Activated T-helper 9 cell treated with anti-CD3 and anti-CD28 coated beads, Interleukin-2, amount 50 U/mL, for 16 hours (primary cell): ENCODE measurements around the gene SPRED1.

Experiments
- DNase-seq: peaks from one replicate; pipeline ENCODE4 v3.0.0-alpha.2; 2020; ENCODE audit warnings: low read depth

The SPRED1 gene

DNA sequence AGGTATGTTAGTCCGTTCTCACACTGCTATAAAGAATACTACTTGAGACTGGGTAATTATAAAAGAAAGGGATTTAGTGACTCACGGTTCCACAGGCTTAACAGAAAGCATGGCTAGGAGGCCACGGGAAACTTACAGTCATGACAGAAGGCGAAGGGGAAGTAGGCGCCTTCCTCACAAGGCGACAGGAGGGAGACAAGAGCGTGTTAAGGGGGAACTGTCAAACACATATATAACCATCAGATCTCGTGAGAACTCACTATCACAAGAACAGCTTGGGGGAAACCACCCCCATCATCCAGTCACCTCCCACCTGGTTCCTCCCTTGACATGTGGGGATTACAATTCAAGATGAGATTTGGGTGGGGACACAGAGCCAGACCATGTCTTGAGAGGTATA, 30.4 kb downstream of the SPRED1 start:
- no peak for DNase-seq

DNA sequence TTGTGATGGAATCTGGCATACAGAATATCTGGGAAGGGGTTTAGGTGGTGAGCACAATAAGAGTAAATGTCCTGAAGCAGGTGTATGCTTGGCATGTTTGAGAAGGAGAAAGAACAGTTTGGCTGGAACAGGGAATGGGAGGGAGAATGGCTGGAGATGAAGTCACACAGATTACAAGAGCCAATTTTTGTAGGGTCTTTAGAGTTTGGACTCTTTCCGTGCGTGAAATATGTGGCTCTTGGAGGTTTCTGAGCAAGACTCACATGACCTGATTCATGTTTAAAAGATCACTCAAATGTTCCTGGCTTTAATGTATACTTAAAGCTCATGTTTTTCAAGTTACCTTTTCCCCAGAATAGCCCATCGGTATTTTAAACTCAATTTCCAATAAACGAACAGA, 32.8 kb downstream of the SPRED1 start:
- DNase-seq: no peak

DNA sequence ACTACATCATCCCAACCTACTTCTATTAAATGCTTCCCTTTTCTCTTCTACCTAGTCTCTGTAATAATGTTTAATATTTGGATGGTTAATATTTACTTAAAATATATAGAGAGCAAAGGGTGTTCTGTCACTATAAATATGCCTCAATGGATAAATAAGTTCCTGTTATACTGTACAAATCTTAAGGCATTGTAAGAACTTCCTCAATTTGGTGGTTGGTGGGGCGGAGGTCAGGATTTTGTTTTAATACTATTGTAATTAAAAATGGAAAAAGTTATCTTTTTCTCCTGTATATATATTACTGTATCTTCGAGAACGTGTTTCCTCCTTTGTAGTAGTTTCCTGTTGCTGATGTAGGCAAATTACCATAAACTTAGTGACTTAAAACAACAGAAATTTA, 41.5 kb downstream of the SPRED1 start:
- no peak for DNase-seq

GRCh38 chr15:38297623-38298388, 45.2 kb downstream of the SPRED1 start:
- no peak for DNase-seq

- DNase-seq: no peak
These were observed 46.6 kb downstream of the SPRED1 start for GRCh38 chr15:38299216-38299615.

DNA sequence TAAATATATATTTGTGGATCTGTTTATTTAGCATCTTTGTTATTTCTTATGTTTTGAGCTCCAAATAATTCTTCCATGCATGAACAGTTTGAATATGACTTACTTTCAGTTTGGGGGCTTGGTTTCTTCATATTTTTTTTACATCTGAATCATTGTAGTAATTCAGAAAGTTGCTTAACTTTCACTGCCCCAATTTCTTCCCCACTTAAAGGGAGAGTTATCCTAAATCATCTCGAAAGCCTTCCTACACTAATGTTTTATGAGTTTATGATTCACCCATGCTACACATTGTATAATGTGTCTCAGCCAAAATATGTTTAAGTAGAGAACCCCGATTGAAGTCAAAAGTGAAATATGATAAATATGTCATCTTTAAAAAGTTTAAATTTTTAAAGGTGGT, 47.8 kb downstream of the SPRED1 start:
- DNase-seq: no peak

DNA sequence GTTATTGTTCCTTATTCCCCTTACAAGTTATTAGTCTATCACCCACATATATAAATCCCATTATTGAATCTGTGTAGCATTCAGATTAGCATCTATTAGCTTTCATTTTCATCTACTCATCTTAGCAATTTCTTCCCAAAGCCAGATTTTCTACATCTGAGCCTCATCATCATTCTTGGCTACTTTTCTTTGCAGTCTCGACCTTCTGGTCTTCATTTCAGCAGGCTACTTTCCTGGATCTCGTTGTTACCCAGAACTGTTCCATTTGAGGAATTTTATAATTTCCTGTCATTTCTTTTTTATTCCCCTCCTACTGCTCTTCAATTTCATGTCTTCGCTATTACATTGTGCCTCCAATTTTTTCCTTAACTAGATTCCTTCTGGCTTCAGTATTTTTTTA, 51.8 kb downstream of the SPRED1 start:
- no peak for DNase-seq

DNA sequence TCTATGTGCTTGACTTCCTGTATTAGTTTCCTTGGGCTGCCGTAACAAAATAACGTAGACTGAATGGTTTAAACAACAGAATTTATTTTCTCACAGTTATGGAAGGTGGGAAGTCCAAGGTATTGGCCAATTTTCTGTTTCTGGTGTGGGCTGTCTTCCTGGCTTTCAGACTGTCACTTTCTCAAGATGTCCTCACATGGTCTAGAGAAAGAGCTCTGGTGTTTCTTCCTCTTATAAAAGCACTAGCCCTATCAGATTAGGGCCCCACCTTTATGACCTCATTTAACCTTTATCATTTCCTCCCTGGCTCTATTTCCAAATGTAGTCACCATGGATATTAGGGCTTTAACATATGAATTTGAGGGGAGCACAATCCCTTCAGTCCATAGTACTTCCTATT, 54.6 kb downstream of the SPRED1 start:
- DNase-seq: no peak

- DNase-seq: no peak
These were observed 55.4 kb downstream of the SPRED1 start for GRCh38 chr15:38307861-38308641.

DNA sequence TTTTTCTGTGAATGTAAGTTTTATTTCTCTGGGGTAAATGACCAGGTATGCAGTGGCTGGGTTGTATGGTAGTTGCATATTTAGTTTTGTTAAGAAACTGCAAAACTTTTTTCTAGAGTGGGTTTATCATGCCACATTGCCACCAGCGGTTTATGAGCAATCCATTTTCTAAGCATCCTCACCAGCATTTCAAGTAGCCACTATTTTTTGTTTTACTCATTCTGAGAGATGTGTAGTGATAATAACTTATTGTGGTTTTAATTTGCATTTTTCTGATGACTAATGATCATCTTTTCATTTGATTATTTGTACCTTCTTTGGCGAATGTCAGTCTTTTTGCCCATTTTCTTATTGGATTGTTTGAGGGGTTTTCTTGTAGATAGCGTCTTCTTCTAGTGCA, 56.2 kb downstream of the SPRED1 start:
- DNase-seq: no peak

DNA sequence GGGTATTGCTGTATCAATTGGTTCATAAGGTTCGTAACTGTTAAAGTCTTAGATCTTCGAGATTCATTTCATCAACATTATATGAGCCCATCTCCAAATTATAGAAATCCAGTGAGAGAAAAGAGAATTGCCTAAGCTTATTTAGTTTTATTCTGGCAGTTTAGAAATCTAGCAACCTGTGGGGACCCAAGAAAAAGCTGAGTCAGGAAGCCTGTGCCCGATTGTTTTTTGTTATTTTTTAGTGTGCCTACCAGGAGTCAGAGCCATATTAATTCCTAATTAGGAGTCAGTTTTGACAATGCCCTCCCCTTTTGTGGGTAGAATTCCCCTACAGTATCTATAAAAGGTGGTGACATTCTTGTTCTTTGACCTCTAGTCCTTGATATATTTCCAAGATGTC, 59.6 kb downstream of the SPRED1 start:
- no peak for DNase-seq

GRCh38 chr15:38316311-38316710, 63.7 kb downstream of the SPRED1 start:
- no peak for DNase-seq

DNA sequence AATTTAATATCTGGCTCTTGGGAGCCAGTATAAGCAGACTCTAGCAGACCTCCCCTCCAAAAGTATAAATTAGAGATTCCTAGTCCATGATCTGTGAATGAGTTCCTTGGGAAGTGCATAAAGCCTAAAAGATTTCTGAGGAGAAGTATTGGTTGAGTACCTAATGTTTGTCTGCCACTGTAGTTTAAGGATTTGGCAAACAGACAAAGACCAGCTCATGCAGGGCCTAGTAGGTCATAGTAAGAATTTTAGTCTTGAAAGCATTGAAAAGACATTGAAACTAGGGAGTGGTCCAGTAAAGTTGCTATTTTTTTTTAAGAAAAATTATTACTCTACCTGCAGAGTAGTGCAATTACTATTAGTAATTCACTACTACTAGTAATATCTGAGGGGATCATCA, 67.5 kb downstream of the SPRED1 start:
- no peak for DNase-seq

GRCh38 chr15:38320866-38321265, 68.2 kb downstream of the SPRED1 start:
- DNase-seq: no peak

- no peak for DNase-seq
These were observed 71.3 kb downstream of the SPRED1 start for GRCh38 chr15:38323895-38324294.

DNA sequence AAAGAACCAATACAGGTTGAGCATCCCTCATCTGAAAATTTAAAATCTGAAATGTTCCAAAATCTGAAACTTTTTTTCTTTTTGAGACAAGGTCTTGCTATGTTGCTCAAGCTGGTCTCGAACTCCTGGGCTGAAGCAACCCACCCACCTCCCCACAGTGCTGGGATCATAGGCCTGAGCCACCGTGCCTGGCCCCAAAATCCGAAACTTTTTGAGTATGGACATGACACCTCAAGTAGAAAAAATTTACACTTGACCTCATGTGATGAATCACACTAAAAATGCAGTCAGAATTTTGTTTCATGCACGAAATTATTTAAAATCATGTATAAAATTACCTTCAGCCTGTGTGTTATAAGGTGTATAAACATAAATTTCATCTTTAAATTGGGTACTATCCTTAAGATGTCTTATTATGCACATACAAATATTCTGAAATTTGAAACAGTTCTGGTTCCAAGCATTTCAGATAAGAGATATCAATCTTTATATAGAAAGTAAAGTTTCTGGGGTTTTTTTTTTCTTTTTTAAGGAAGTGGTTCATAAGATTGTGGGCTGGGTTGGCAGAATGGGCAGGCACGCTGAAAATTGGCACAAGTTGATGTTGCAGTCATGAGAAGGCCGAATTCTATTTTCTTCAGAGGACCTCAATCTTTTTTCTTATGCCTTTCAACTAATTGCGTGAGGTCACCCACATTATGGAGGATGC, 72.5 kb downstream of the SPRED1 start:
- no peak for DNase-seq

- DNase-seq: no peak
These were observed 73.0 kb downstream of the SPRED1 start for GRCh38 chr15:38325648-38325990.

GRCh38 chr15:38332711-38333110, 80.1 kb downstream of the SPRED1 start:
- DNase-seq: no peak

DNA sequence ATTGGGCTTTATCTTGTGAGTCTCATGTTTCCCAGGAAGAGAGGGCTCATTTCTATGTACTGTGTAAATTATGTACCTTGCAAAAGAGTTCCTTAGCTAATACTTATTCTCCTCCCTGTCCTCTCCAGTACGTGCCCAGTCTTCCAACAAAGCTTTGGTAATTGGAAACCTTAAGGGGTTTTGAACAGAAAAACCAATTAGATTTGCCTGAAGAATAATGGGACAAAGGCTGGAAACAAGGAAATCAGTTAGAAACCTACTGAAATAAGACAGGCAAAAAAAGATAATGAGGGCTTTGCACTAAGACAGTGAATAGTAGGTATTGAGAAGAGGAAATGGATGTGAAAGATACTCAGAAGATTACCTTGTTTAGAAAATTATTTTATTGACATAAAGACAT, 82.5 kb downstream of the SPRED1 start:
- DNase-seq: no peak

GRCh38 chr15:38344351-38344750, 91.7 kb downstream of the SPRED1 start:
- no peak for DNase-seq

GRCh38 chr15:38349251-38349650, 96.6 kb downstream of the SPRED1 start:
- DNase-seq: no peak

DNA sequence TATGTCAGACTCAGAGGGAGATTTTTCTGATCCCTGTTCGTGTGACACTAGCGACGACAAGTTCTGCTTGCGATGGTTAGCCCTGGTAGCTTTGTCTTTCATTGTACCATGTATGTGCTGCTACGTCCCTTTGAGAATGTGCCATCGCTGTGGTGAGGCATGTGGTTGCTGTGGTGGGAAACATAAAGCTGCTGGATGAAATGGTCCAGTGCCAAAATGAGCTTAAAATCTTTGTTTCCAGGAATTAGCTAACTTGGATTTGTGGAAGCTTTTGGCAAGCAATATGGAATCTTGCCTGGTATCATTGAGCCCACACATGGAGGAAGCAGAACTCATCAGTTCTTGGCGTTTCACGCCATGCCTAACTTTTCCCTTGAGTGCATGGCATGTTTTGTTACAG, 98.8 kb downstream of the SPRED1 start:
- no peak for DNase-seq

- DNase-seq: peak; percentile 28
These were observed 101.8 kb downstream of the SPRED1 start for GRCh38 chr15:38354315-38354929.
